ENCODE data around the gene TRIP12.
A peak's percentile ranks its signal among the peaks of the same experiment; 100 is the strongest.
"Not testable (repeated sequence)": the region's sequence is repeated elsewhere in the genome, so short reads cannot be mapped to it uniquely, and the experiment has no call there.

TRIP12 gene

GRCh38 chr2:229831805-229832509 lies 89.9 kb downstream of the TRIP12 start:
- DNase-seq (ENCODE audit: low read depth) = no peak

GRCh38 chr2:229825476-229825875 lies 96.3 kb downstream of the TRIP12 start:
- no peak for DNase-seq (ENCODE audit: low read depth)

GRCh38 chr2:229821316-229821715 lies 100.5 kb downstream of the TRIP12 start:
- peak; percentile 31 for DNase-seq (ENCODE audit: low read depth)

- DNase-seq (ENCODE audit: low read depth) = no peak
These were observed 103.6 kb downstream of the TRIP12 start for GRCh38 chr2:229818230-229818629.

GRCh38 chr2:229815858-229816257 lies 106.0 kb downstream of the TRIP12 start:
- peak; percentile 69 for DNase-seq (ENCODE audit: low read depth)

- DNase-seq (ENCODE audit: low read depth) = no peak
These were observed 106.5 kb downstream of the TRIP12 start for GRCh38 chr2:229815342-229815741.

GRCh38 chr2:229810786-229811185 lies 111.0 kb downstream of the TRIP12 start:
- no peak for DNase-seq (ENCODE audit: low read depth)

- DNase-seq (ENCODE audit: low read depth) = no peak
These were observed 116.2 kb downstream of the TRIP12 start for GRCh38 chr2:229805559-229805958.

GRCh38 chr2:229802785-229803184 lies 119.0 kb downstream of the TRIP12 start:
- DNase-seq (ENCODE audit: low read depth) = no peak

GRCh38 chr2:229800997-229801754 lies 120.6 kb downstream of the TRIP12 start:
- peak; percentile 62 for DNase-seq (ENCODE audit: low read depth)

GRCh38 chr2:229798446-229799155 lies 123.2 kb downstream of the TRIP12 start:
- DNase-seq (ENCODE audit: low read depth) = peak; percentile 34

- no peak for DNase-seq (ENCODE audit: low read depth)
These were observed 126.8 kb downstream of the TRIP12 start for GRCh38 chr2:229795058-229795457.

- DNase-seq (ENCODE audit: low read depth) = no peak
These were observed 127.2 kb downstream of the TRIP12 start for GRCh38 chr2:229794636-229795035.

- not testable (repeated sequence) for DNase-seq (ENCODE audit: low read depth)
These were observed 135.5 kb downstream of the TRIP12 start for GRCh38 chr2:229786289-229786688.

- peak; percentile 25 for DNase-seq (ENCODE audit: low read depth)
These were observed 137.0 kb downstream of the TRIP12 start for GRCh38 chr2:229784791-229785190.

GRCh38 chr2:229783108-229783721 lies 138.6 kb downstream of the TRIP12 start:
- DNase-seq (ENCODE audit: low read depth) = no peak

GRCh38 chr2:229780856-229781773 lies 140.7 kb downstream of the TRIP12 start:
- DNase-seq (ENCODE audit: low read depth) = peak; percentile 65

- no peak for DNase-seq (ENCODE audit: low read depth)
These were observed 142.2 kb downstream of the TRIP12 start for GRCh38 chr2:229779650-229780049.

- no peak for DNase-seq (ENCODE audit: low read depth)
These were observed 144.1 kb downstream of the TRIP12 start for GRCh38 chr2:229777716-229778115.

GRCh38 chr2:229775614-229776313 lies 146.0 kb downstream of the TRIP12 start:
- peak; percentile 43 for DNase-seq (ENCODE audit: low read depth)

- no peak for DNase-seq (ENCODE audit: low read depth)
These were observed 147.6 kb downstream of the TRIP12 start for GRCh38 chr2:229774237-229774636.
